ENCODE results near the gene DCDC1. TPM values are rescaled to one million over a fixed set of nuclear protein-coding genes. Genes with fewer than 3 reads are reported as not detected.

The DCDC1 gene
- total RNA-seq, 1 donor from 2014 or later: not detected

- Mint-ChIP-seq H3K9me3 (no peaks in the 10 kb centered on the region), H3K27ac (no peak overlapping the region), H3K4me3 (no peak overlapping the region), H3K4me1 (no peaks in the 10 kb centered on the region), H3K36me3 (ENCODE audit: low read depth) (no peaks in the 10 kb centered on the region), H3K27me3 (no peaks in the 10 kb centered on the region)
- DNase-seq: no peak
- intact Hi-C loops (cut with micrococcal nuclease): no loop called here
- TF ChIP-seq, protein P1, sequence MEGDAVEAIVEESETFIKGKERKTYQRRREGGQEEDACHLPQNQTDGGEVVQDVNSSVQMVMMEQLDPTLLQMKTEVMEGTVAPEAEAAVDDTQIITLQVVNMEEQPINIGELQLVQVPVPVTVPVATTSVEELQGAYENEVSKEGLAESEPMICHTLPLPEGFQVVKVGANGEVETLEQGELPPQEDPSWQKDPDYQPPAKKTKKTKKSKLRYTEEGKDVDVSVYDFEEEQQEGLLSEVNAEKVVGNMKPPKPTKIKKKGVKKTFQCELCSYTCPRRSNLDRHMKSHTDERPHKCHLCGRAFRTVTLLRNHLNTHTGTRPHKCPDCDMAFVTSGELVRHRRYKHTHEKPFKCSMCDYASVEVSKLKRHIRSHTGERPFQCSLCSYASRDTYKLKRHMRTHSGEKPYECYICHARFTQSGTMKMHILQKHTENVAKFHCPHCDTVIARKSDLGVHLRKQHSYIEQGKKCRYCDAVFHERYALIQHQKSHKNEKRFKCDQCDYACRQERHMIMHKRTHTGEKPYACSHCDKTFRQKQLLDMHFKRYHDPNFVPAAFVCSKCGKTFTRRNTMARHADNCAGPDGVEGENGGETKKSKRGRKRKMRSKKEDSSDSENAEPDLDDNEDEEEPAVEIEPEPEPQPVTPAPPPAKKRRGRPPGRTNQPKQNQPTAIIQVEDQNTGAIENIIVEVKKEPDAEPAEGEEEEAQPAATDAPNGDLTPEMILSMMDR (IDR thresholded peaks at IDR 0.05): no peak
- no peak for ATAC-seq (ENCODE audit: low read depth)
- POLR2A ChIA-PET: no interaction called here
- CTCF ChIA-PET: no interaction called here
Observed at GRCh38 chr11:30908272-30908671, 461.3 kb downstream of the DCDC1 start.

GRCh38 chr11:30902929-30903328, 466.6 kb downstream of the DCDC1 start:
- CTCF ChIA-PET: interaction anchor here (1.0 kb wide), 1 partner anchor 16 kb away, joined by 3 read pairs; no protein-coding TSS in a partner anchor
- Mint-ChIP-seq H3K36me3 (ENCODE audit: low read depth) (no peaks in the 10 kb centered on the region), H3K9me3 (no peaks in the 10 kb centered on the region), H3K4me3 (no peak overlapping the region), H3K4me1 (no peaks in the 10 kb centered on the region), H3K27me3 (no peaks in the 10 kb centered on the region), H3K27ac (no peak overlapping the region)
- DNase-seq (no peak), ATAC-seq (ENCODE audit: low read depth) (no peak)
- POLR2A ChIA-PET: no interaction called here
- intact Hi-C loops (cut with micrococcal nuclease): no loop called here
- TF ChIP-seq, protein P1 (IDR thresholded peaks at IDR 0.05): no peak

DNA sequence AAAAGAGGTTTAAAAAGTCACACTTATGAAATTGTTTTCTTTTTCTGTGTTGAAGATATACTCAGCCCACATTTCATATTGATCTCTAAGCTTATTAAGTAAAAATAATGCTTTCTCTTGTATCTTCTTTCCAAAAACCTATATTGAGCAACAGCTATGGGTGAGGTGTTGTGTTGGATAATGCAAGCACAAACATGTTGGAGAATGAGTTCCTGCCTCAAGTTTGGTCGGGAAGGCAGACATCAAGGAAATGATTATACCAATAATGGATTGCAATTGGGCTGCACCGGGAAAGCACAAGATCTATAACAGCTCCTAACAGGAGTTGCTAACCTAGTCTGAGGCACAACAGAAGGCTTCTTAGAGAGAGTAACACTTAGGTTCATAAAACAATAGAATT, 474.5 kb downstream of the DCDC1 start:
- CTCF ChIA-PET: no interaction called here
- POLR2A ChIA-PET: no interaction called here
- DNase-seq: no peak
- H3K4me3 Mint-ChIP-seq: no peak overlapping the region
- H3K9me3 Mint-ChIP-seq: no peaks in the 10 kb centered on the region
- TF ChIP-seq, protein P1 (IDR thresholded peaks at IDR 0.05): no peak
- H3K27me3 Mint-ChIP-seq: no peaks in the 10 kb centered on the region
- H3K4me1 Mint-ChIP-seq: no peaks in the 10 kb centered on the region
- intact Hi-C loops (cut with micrococcal nuclease): no loop called here
- no peak for ATAC-seq (ENCODE audit: low read depth)
- H3K36me3 Mint-ChIP-seq (ENCODE audit: low read depth): no peaks in the 10 kb centered on the region
- no peak overlapping the region for H3K27ac Mint-ChIP-seq

GRCh38 chr11:30893318-30893717, 476.2 kb downstream of the DCDC1 start:
- intact Hi-C loops (cut with micrococcal nuclease): no loop called here
- CTCF ChIA-PET: no interaction called here
- Mint-ChIP-seq H3K4me1 (no peaks in the 10 kb centered on the region), H3K27ac (no peak overlapping the region), H3K4me3 (no peak overlapping the region), H3K27me3 (no peaks in the 10 kb centered on the region), H3K9me3 (no peaks in the 10 kb centered on the region), H3K36me3 (ENCODE audit: low read depth) (no peaks in the 10 kb centered on the region)
- DNase-seq (no peak), ATAC-seq (ENCODE audit: low read depth) (no peak)
- TF ChIP-seq, protein P1 (IDR thresholded peaks at IDR 0.05): no peak
- POLR2A ChIA-PET: no interaction called here

DNA sequence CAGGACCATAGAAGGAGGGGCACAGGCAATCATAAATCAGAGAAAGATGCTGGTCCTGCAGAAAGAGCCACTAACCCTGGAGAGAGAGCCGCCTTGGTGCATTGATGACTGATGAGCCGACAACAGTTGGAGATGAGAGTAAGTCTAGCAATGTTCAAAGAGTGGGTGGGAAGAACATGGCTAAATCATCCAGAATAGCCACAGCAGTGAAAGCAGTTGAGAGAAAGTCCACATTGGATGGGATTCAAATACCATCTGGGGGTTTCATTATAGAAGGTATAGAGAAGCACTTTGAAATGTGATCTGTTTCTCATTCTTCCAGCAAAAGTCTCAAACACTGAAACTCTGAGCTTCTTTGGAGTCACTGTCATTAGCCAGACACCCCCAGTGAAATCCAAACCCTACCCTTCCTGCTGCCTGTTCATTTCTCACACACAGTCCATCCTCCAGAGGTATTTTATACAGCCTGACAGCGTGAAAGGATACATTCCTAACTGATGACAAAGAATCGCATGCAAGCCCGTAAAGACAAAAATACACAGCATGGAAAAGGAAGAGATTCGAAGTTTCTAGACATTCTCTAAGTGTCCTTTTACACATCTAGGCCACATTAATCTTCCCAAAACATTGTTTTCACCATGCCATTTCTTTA, 480.3 kb downstream of the DCDC1 start:
- TF ChIP-seq, protein P1 (IDR thresholded peaks at IDR 0.05): no peak
- CTCF ChIA-PET: no interaction called here
- DNase-seq: no peak
- ATAC-seq (ENCODE audit: low read depth): no peak
- POLR2A ChIA-PET: no interaction called here
- Mint-ChIP-seq H3K9me3 (no peaks in the 10 kb centered on the region), H3K4me3 (no peak overlapping the region), H3K36me3 (ENCODE audit: low read depth) (no peaks in the 10 kb centered on the region), H3K27me3 (no peaks in the 10 kb centered on the region), H3K27ac (no peak overlapping the region), H3K4me1 (no peaks in the 10 kb centered on the region)
- intact Hi-C loops (cut with micrococcal nuclease): no loop called here

All from activated B cell treated with CpG ODN at 0.5 μM for 24 hours (primary cell).